H1 (cell line): ENCODE measurements around the gene TRDMT1. TPM values are rescaled to one million over a fixed set of nuclear protein-coding genes. Genes with fewer than 3 reads are reported as not detected.

Experiments
- CTCF ChIA-PET: fragments of 300-600 bp; sonication (Branson Sonifier 250); formaldehyde crosslinking; loops from one replicate; lab custom pipeline; 2021; ENCODE audit not compliant: partially characterized antibody; lab: Charles Lee
- POLR2A ChIA-PET: fragments of 300-600 bp; sonication (Branson Sonifier 250); formaldehyde crosslinking; loops from one replicate; lab custom pipeline; 2021; ENCODE audit warnings: inconsistent platforms; ENCODE audit not compliant: partially characterized antibody; lab: Charles Lee
- DNase-seq, 2 experiments: peaks; one replicate each; pipeline versions ENCODE4 v3.0.0 to v3.0.0-alpha.2; 2010 to 2022; ENCODE audit warnings: low spot score in 2 of 2, low read depth in 1 of 2, mixed read lengths in 1 of 2
- FAIRE-seq: peaks from 2 replicates; lab custom pipeline; 2011; peaks lifted over from hg19 to GRCh38; lab: Jason Lieb, UNC
- H2AFZ ChIP-seq: 2 replicates; pipeline ENCODE4 v1.8.1; 2012; ENCODE audit warnings: low read length, inconsistent platforms
- H2AK5ac ChIP-seq: 2 replicates; pipeline ENCODE4 v1.6.1; 2013; ENCODE audit warnings: low read depth, low read length
- H2BK120ac ChIP-seq: replicated peaks from 2 replicates; pipeline ENCODE3; 2013; ENCODE audit warnings: low read depth, low read length, inconsistent platforms
- H2BK12ac ChIP-seq: 2 replicates; pipeline ENCODE4 v1.6.1; 2013; ENCODE audit warnings: low read depth, low read length
- H2BK15ac ChIP-seq: 2 replicates; pipeline ENCODE4 v1.6.1; 2013; ENCODE audit warnings: low read length
- H2BK20ac ChIP-seq: 2 replicates; pipeline ENCODE4 v1.6.1; 2013; ENCODE audit warnings: low read length
- H2BK5ac ChIP-seq: 2 replicates; pipeline ENCODE4 v1.6.1; 2013; ENCODE audit warnings: low read depth, low read length
- H3K14ac ChIP-seq: 2 replicates; pipeline ENCODE4 v1.6.1; 2013; ENCODE audit warnings: inconsistent platforms; ENCODE audit not compliant: insufficient read length
- H3K18ac ChIP-seq: 2 replicates; pipeline ENCODE4 v1.6.1; 2013; ENCODE audit warnings: low read length; ENCODE audit errors: extremely low read depth
- H3K23ac ChIP-seq: 2 replicates; pipeline ENCODE4 v1.6.1; 2013; ENCODE audit warnings: inconsistent platforms; ENCODE audit not compliant: insufficient read length
- H3K23me2 ChIP-seq: 2 replicates; pipeline ENCODE4 v1.6.1; 2013; ENCODE audit warnings: low read depth, low read length
- H3K27ac ChIP-seq: 2 replicates; pipeline ENCODE4 v1.6.1; 2011; ENCODE audit warnings: low read depth, low read length, inconsistent platforms
- H3K27me3 ChIP-seq, 4 experiments: replicated peaks in 1 of 4; 1 replicate in 1 of 4; 2 replicates in 3 of 4; pipeline versions ENCODE4 v1.6.1 to v1.8.1; 2011 to 2013; ENCODE audit warnings: low read length in 3 of 4, mild to moderate bottlenecking in 3 of 4, inconsistent platforms in 2 of 4, mixed read lengths in 2 of 4, moderate library complexity in 1 of 4; ENCODE audit not compliant: control insufficient read depth in 3 of 4, insufficient read depth in 3 of 4; ENCODE audit errors: extremely low read depth in 1 of 4
- H3K36me3 ChIP-seq, 4 experiments: 2 replicates each; pipeline versions ENCODE4 v1.6.1 to v1.8.1; 2011 to 2013; ENCODE audit warnings: mild to moderate bottlenecking in 4 of 4, low read length in 3 of 4, moderate library complexity in 2 of 4, control low read depth in 1 of 4, inconsistent platforms in 1 of 4; ENCODE audit not compliant: insufficient read depth in 4 of 4, control insufficient read depth in 2 of 4
- H3K4ac ChIP-seq: replicated peaks from 2 replicates; pipeline ENCODE3; 2013; ENCODE audit warnings: low read length, low read depth, mixed read lengths, inconsistent platforms; ENCODE audit not compliant: insufficient read length
- H3K4me1 ChIP-seq, 4 experiments: replicated peaks in 1 of 4; 1 replicate in 1 of 4; 2 replicates in 3 of 4; pipeline versions ENCODE4 v1.6.1 to v1.8.1; 2011 to 2013; ENCODE audit warnings: low read length in 3 of 4, inconsistent platforms in 2 of 4, mixed read lengths in 1 of 4; ENCODE audit not compliant: insufficient read depth in 4 of 4, control insufficient read depth in 3 of 4
- H3K4me2 ChIP-seq, 2 experiments: 2 replicates each; pipeline versions ENCODE4 v1.6.1 to v1.8.1; 2011 to 2013; ENCODE audit warnings: low read depth in 2 of 2, low read length in 2 of 2, control low read depth in 1 of 2, inconsistent platforms in 1 of 2, mild to moderate bottlenecking in 1 of 2; ENCODE audit not compliant: insufficient read depth in 1 of 2
- H3K4me3 ChIP-seq, 4 experiments: fragments of 200-600, 300-600 bp in 1 of 4; sonication (generic), shearing (Covaris generic), sonication (Bioruptor Twin) in 1 of 4; 2 replicates each; pipeline versions ENCODE4 v1.5.1 to v1.8.1; 2011 to 2016; ENCODE audit warnings: low read length in 4 of 4, low read depth in 3 of 4, control low read depth in 2 of 4, inconsistent platforms in 2 of 4, mild to moderate bottlenecking in 2 of 4, mixed read lengths in 1 of 4, moderate library complexity in 1 of 4; ENCODE audit not compliant: insufficient read depth in 2 of 4; ENCODE audit errors: extremely low read depth in 1 of 4
- H3K56ac ChIP-seq: replicated peaks from 2 replicates; pipeline ENCODE3; 2013; ENCODE audit warnings: low read depth, mild to moderate bottlenecking, mixed read lengths, low read length, inconsistent platforms; ENCODE audit not compliant: insufficient read length
- H3K79me1 ChIP-seq: 2 replicates; pipeline ENCODE4 v1.6.1; 2013; ENCODE audit warnings: low read depth, low read length, control low read depth
- H3K79me2 ChIP-seq, 2 experiments: 2 replicates each; pipeline versions ENCODE4 v1.6.1 to v1.8.1; 2012 to 2013; ENCODE audit warnings: low read length in 2 of 2, mild to moderate bottlenecking in 2 of 2, inconsistent platforms in 1 of 2; ENCODE audit not compliant: insufficient read depth in 2 of 2, control insufficient read depth in 1 of 2
- H3K9ac ChIP-seq, 4 experiments: replicated peaks in 1 of 4; 1 replicate in 1 of 4; 2 replicates in 3 of 4; pipeline versions ENCODE4 v1.6.1 to v1.8.1; 2011 to 2013; ENCODE audit warnings: low read depth in 3 of 4, low read length in 3 of 4, control low read depth in 2 of 4, mild to moderate bottlenecking in 2 of 4, moderate library complexity in 2 of 4, inconsistent platforms in 1 of 4; ENCODE audit errors: extremely low read depth in 1 of 4
- H3K9me3 ChIP-seq, 2 experiments: 2 replicates each; pipeline versions ENCODE4 v1.6.1 to v1.8.1; 2012 to 2013; ENCODE audit warnings: mild to moderate bottlenecking in 2 of 2, moderate library complexity in 2 of 2, control low read depth in 1 of 2, inconsistent platforms in 1 of 2, low read depth in 1 of 2, low read length in 1 of 2, mixed read lengths in 1 of 2; ENCODE audit not compliant: insufficient read depth in 2 of 2
- H4K20me1 ChIP-seq, 2 experiments: replicated peaks in 1 of 2; 2 replicates each; pipeline versions ENCODE3 to v1.8.1; 2011 to 2013; ENCODE audit warnings: inconsistent platforms in 2 of 2, low read length in 2 of 2, mild to moderate bottlenecking in 1 of 2; ENCODE audit not compliant: insufficient read depth in 2 of 2, control insufficient read depth in 1 of 2
- H4K5ac ChIP-seq: 2 replicates; pipeline ENCODE4 v1.6.1; 2013; ENCODE audit warnings: low read length, low read depth, mixed read lengths, inconsistent platforms; ENCODE audit not compliant: insufficient read length
- H4K8ac ChIP-seq: 2 replicates; pipeline ENCODE4 v1.8.0; 2013; ENCODE audit warnings: mild to moderate bottlenecking, moderate library complexity, low read length, inconsistent platforms; ENCODE audit not compliant: insufficient read depth; ENCODE audit errors: extremely low read depth
- H4K91ac ChIP-seq: replicated peaks from 2 replicates; pipeline ENCODE3; 2013; ENCODE audit warnings: low read length, mixed read lengths, inconsistent platforms; ENCODE audit not compliant: insufficient read length
- BACH1 ChIP-seq: IDR thresholded peaks from 2 replicates; pipeline ENCODE4 v1.6.1; 2012; ENCODE audit warnings: low read length, improper control_type of control experiment
- BRCA1 ChIP-seq: IDR thresholded peaks from 2 replicates; pipeline ENCODE4 v1.6.1; 2012; ENCODE audit warnings: low read depth, low read length, improper control_type of control experiment
- CTCF ChIP-seq, 3 experiments: IDR thresholded peaks; 1 replicate in 2 of 3; 2 replicates in 1 of 3; pipeline versions ENCODE4 v1.5.1 to v1.6.1; 2011; ENCODE audit warnings: low read length in 3 of 3, mild to moderate bottlenecking in 3 of 3, inconsistent platforms in 2 of 3, low read depth in 1 of 3, moderate library complexity in 1 of 3; ENCODE audit not compliant: insufficient read depth in 1 of 3; ENCODE audit errors: control extremely low read depth in 1 of 3
- GABPA ChIP-seq: IDR thresholded peaks from 2 replicates; pipeline ENCODE4 v1.6.1; 2011; ENCODE audit warnings: mild to moderate bottlenecking, low read length, moderate library complexity, borderline replicate concordance; ENCODE audit not compliant: insufficient read depth
- HDAC6 ChIP-seq: IDR thresholded peaks from one replicate; pipeline ENCODE4 v1.7.1; 2012; ENCODE audit warnings: low read depth, mild to moderate bottlenecking, inconsistent platforms, low read length, moderate library complexity
- RBBP5 ChIP-seq: IDR thresholded peaks from 2 replicates; pipeline ENCODE4 v1.7.1; 2012; ENCODE audit warnings: low read depth, mild to moderate bottlenecking, inconsistent platforms, low read length, moderate library complexity, borderline replicate concordance
- SP2 ChIP-seq: IDR thresholded peaks from 2 replicates; pipeline ENCODE4 v1.6.1; 2012; ENCODE audit warnings: mild to moderate bottlenecking, low read length, inconsistent platforms
- SRF ChIP-seq: IDR thresholded peaks from 2 replicates; pipeline ENCODE4 v1.6.1; 2011; ENCODE audit warnings: mild to moderate bottlenecking, low read depth, low read length, moderate library complexity
- SUZ12 ChIP-seq: fragments of 200-600 bp; sonication (generic); IDR thresholded peaks from 2 replicates; pipeline ENCODE4 v1.6.1; 2012; ENCODE audit warnings: mild to moderate bottlenecking, inconsistent platforms, low read length, moderate library complexity, mixed read lengths
- TCF12 ChIP-seq: IDR thresholded peaks from 2 replicates; pipeline ENCODE4 v1.6.1; 2011; ENCODE audit warnings: low read depth, mild to moderate bottlenecking, low read length
- USF2 ChIP-seq: IDR thresholded peaks from 2 replicates; pipeline ENCODE4 v1.6.1; 2011; ENCODE audit warnings: low read length, improper control_type of control experiment
- ZNF274 ChIP-seq: IDR thresholded peaks from 2 replicates; pipeline ENCODE4 v1.7.0; 2012; ENCODE audit warnings: low read length, borderline replicate concordance; ENCODE audit errors: extremely low read depth
- WGBS, 2 experiments: shearing (Covaris generic) in 1 of 2; methylation state at CpG; one replicate each; pipeline versions ENCODE4 v1.1.6 to v1.1.7; 2013 to 2015; ENCODE audit warnings: low lambda C conversion rate in 2 of 2, mixed read lengths in 2 of 2, inconsistent platforms in 1 of 2, low coverage in 1 of 2, missing lambda C conversion rate in 1 of 2; ENCODE audit not compliant: insufficient replicate concordance in 2 of 2, insufficient coverage in 1 of 2, insufficient read length in 1 of 2; ENCODE audit errors: extremely low coverage in 1 of 2, missing lambda C conversion rate in 1 of 2; 5-methylcytosine and 5-hydroxymethylcytosine counted together
- polyA plus RNA-seq, 7 experiments: library from polyadenylated mRNA; depleted of rRNA in 3 of 7; stranded (reverse) in 5 of 7; unstranded in 2 of 7; fragments of >200 nt in 5 of 7; fragments of 200-250 nt in 2 of 7; gene quantifications; 1 replicate in 5 of 7; 2 replicates in 1 of 7; 4 replicates in 1 of 7; pipeline versions ENCODE4 v1.2.1 to v1.2.3, GENCODE V29; 2011 to 2013; ENCODE audit warnings: missing spikeins in 2 of 7, mixed read lengths in 2 of 7
- total RNA-seq: library from RNA; stranded (reverse); fragmentation: NEBNext Ultra II Directional; extraction: Animal tissue kit (Norgen Biotek cat#: 25700); gene quantifications from 2 replicates; pipeline ENCODE4 v1.2.1, GENCODE V29; 2021

Gene TRDMT1
- total and polyA plus RNA-seq, 2 of the 8 experiments (the other 6 are each of a cell fraction or from before 2014, with no cell fraction given): 7.4 to 21.4 TPM

GRCh38 chr10:17146892-17147291 lies 54.6 kb downstream of the TRDMT1 start:
- no peak overlapping the region for H2BK15ac ChIP-seq
- no peak for FAIRE-seq
- no peak overlapping the region for H2BK20ac ChIP-seq
- DNase-seq: no peak
- H3K4ac ChIP-seq: no peak overlapping the region
- H2AK5ac ChIP-seq: no peak overlapping the region
- no peak overlapping the region for H4K8ac ChIP-seq
- ChIA-PET POLR2A (no interaction called here), CTCF (no interaction called here)
- no peak overlapping the region for H4K5ac ChIP-seq
- no peak overlapping the region for H3K23ac ChIP-seq
- no peak overlapping the region for H3K18ac ChIP-seq
- H3K4me1 ChIP-seq: no peaks in the 10 kb centered on the region
- no peaks in the 10 kb centered on the region for H3K9me3 ChIP-seq
- no peak overlapping the region for H4K91ac ChIP-seq
- no peak overlapping the region for H2BK5ac ChIP-seq
- peaks cover 0 to 3% (median 0%) of the 10 kb centered on the region in 4 experiments; a peak in 1 of 8 replicates for H3K36me3 ChIP-seq
- no peak overlapping the region for H2BK120ac ChIP-seq
- H3K79me1 ChIP-seq: no peaks in the 10 kb centered on the region
- H3K14ac ChIP-seq: no peak overlapping the region
- no peak overlapping the region for H3K4me2 ChIP-seq
- no peaks in the 10 kb centered on the region for H3K23me2 ChIP-seq
- no peak overlapping the region for H3K27ac ChIP-seq
- 94% methylated on average over 3 of the region's 3 CpGs; no CpG with 5 or more reads in 1 of the 2 experiments for WGBS, 2 experiments
- H4K20me1 ChIP-seq: no peaks in the 10 kb centered on the region
- H2BK12ac ChIP-seq: no peak overlapping the region
- no peak overlapping the region for H3K4me3 ChIP-seq
- H2AFZ ChIP-seq: no peak overlapping the region
- H3K56ac ChIP-seq: no peak overlapping the region
- H3K79me2 ChIP-seq: no peaks in the 10 kb centered on the region
- no peak overlapping the region for H3K9ac ChIP-seq
- H3K27me3 ChIP-seq: no peaks in the 10 kb centered on the region
- TF ChIP-seq USF2: no peak
- no peak for TF ChIP-seq ZNF274
- no peak for TF ChIP-seq SRF
- no peak for TF ChIP-seq SUZ12
- TF ChIP-seq HDAC6: no peak
- TF ChIP-seq TCF12: no peak
- TF ChIP-seq BACH1: no peak
- no peak for TF ChIP-seq CTCF (IDR thresholded peaks at IDR 0.05; ENCODE audit: control extremely low read depth in 1 of 3, insufficient read depth in 1 of 3, low read depth in 1 of 3, low read length in 3 of 3)
- no peak for TF ChIP-seq RBBP5
- TF ChIP-seq BRCA1: no peak
- no peak for TF ChIP-seq SP2
- TF ChIP-seq GABPA: no peak
